Astrocyte (in vitro differentiated cells and primary cell): ENCODE results near the gene IDS.
"Not testable (repeated sequence)": the region's sequence is repeated elsewhere in the genome, so short reads cannot be mapped to it uniquely, and the experiment has no call there.

Experiments used
- CTCF ChIP-seq: IDR thresholded peaks from 2 replicates; pipeline ENCODE4 v1.5.1; 2011; ENCODE audit warnings: low read depth, mild to moderate bottlenecking, inconsistent platforms, low read length, moderate library complexity; ENCODE audit not compliant: insufficient read depth
- EZH2 ChIP-seq: IDR thresholded peaks from 2 replicates; pipeline ENCODE4 v1.6.1; 2012; ENCODE audit warnings: mild to moderate bottlenecking, low read length, inconsistent platforms; ENCODE audit not compliant: insufficient read depth

- not testable (repeated sequence) for TF ChIP-seq EZH2, CTCF
Measured at GRCh38 chrX:149546962-149547361, 41.9 kb upstream of the IDS start.
